GM04504 (cell line): ENCODE data around the gene LGMN.

ENCODE experiments used
- DNase-seq: peaks from one replicate; pipeline ENCODE4 v3.0.0-alpha.2; 2012; ENCODE audit warnings: low read depth

The LGMN gene

GRCh38 chr14:92675976-92676375 lies 72.5 kb downstream of the LGMN start:
- DNase-seq, result no peak

- no peak for DNase-seq
Observed at GRCh38 chr14:92675421-92675820, 73.0 kb downstream of the LGMN start.

- DNase-seq, result no peak
Observed at GRCh38 chr14:92673601-92674150, 74.8 kb downstream of the LGMN start.

GRCh38 chr14:92670643-92671366 lies 77.6 kb downstream of the LGMN start:
- DNase-seq, result no peak

- peak; percentile 92 for DNase-seq
Observed at GRCh38 chr14:92670160-92670559, 78.3 kb downstream of the LGMN start.

DNA sequence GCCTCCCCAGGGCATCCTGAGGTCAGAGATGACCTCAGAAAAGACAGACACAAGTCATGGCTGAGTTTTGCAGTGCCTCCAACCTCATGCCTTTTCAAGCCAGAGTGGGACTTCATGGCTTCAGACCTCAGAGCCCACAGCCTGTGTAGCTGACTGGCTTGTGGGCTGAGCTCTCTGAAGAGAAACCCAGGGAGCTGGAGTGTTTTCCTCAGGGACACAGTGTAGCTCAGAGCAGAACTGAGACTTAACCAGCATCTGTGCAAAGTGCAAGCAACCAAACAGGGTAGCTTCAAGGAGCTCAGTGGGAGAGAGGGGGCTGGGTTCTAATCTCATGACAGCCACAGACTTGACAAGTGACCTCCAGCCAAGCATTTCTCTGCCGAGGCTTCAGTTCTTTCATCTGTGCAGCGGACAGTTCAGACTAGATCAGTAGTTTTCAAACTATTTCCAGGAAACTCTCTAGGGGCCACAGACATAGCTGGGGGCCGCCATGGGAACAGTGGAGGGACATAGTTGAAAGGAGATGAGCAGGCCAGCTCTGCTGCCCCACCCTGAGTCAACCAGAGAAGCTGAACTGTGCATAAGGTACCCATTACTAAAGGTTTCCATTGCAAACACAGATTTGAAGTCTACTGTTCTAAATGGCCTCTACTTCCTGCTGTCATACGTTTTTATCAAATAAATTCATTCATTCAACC lies 80.0 kb downstream of the LGMN start:
- DNase-seq, result no peak

- DNase-seq, result no peak
Observed at GRCh38 chr14:92666251-92666650, 82.2 kb downstream of the LGMN start.

DNA sequence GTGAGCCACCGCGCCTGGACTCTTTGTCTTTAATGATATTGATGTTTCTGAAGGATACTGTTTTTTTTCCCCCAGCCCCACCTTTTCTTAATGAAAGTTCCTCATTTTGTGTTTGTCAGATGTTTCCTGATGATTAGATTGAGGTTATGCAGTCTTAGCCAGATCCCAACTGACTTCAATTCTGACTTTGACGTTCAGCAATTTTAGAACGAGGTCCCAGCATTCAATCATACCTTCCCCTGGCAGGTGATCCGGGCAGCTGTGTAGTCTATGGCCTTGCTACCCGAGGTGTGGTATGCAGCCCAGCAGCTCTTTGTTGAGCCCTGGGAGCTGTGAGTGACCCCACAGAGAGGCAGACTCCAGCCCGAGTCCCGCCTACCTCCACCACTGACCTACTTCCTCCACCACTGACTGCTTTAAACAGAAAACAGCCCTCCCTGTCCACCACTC lies 82.7 kb downstream of the LGMN start:
- DNase-seq, result no peak

DNA sequence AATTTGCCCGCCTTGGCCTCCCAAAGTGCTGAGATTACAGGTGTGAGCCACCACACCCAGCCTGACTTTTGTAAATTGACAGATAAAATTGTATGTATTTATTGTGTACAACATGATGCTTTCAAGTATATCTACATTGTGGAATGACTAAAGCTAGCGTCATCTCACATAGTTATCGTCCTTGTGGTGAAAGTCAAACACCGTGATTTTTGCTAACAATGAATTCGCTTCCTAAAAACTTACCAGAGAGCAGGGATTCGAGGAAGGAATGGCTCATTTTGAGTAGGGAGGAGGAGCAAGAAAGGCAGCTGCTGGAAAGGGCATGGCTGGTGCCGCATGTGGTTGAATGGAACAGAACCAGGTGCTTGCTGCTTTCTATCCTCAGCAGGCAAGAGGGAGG lies 85.4 kb downstream of the LGMN start:
- DNase-seq, result no peak

DNA sequence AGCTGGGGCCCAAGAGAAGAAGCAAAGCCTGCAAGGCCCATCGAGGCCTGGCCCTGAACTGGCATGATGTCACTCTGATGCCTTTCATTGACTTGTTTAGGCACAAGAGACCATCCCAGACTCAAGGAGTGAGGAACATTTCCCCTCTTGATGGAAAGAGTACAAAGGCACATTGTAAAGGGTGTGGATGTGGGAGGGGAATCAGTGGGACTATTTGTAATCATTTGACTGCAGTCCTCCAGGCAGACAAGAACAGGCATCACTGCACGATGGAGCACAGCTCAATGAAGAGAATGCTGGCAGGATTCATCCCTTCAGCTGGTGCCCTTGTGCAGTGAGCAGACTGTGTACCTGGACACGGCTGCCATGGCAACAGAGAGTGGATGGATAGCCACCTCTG lies 87.9 kb downstream of the LGMN start:
- DNase-seq, result no peak

DNA sequence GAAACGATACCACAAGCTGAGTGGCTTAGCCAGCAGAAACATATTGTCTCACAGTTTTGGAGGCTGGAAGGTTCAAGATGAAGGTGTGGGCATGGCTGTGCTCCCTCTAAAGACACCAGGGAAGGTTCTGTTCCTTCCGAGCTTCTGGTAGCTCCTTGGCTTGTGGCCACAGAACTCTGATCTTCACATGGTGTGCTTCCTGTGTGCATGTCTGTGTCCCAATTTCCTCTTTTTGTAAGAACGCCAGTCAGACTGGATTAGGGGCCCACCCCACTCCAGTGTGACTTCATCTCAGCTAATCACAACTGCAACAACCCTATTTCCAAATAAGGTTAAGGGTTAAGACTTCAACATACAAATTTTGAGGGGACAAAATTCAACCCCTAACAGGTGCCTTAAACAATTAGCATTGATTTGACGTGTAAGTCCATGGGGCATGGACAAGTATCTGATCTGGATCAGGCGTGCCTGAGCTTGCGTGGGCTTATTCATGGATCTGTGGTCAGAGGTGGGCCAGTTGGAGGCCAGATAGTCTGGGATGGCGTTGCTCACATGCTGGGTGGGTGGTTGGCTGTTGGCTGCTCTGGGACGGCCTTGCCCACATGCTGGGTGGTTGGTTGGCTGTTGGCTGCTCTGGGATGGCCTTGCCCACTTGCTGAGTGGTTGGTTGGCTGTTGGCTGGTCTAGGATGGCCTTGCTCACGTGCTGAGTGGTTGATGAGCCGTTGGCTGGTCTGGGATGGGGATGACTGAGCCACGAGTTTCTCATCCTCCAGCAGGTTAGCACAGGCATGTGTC lies 88.5 kb downstream of the LGMN start:
- DNase-seq, result no peak

DNA sequence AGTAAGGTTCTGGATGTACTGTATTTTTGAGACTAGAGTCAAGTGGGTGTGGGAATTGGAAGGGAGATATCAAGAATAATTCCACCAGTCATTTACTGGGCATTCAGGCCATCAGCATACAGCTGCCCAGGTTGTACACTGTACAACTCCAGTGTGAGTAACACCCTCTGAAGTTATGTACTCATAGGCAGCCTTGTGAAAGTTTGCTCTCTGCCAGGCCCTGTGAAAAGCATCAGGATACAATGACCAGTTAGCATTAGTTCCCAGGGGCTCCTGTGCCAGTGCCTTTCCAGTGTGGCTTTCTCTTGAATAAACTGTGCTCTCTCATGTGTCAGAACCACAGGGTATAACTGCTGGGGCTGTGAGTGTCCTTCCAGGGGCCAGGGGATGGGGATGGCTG lies 89.7 kb downstream of the LGMN start:
- no peak for DNase-seq

GRCh38 chr14:92658160-92658559 lies 90.3 kb downstream of the LGMN start:
- no peak for DNase-seq

DNA sequence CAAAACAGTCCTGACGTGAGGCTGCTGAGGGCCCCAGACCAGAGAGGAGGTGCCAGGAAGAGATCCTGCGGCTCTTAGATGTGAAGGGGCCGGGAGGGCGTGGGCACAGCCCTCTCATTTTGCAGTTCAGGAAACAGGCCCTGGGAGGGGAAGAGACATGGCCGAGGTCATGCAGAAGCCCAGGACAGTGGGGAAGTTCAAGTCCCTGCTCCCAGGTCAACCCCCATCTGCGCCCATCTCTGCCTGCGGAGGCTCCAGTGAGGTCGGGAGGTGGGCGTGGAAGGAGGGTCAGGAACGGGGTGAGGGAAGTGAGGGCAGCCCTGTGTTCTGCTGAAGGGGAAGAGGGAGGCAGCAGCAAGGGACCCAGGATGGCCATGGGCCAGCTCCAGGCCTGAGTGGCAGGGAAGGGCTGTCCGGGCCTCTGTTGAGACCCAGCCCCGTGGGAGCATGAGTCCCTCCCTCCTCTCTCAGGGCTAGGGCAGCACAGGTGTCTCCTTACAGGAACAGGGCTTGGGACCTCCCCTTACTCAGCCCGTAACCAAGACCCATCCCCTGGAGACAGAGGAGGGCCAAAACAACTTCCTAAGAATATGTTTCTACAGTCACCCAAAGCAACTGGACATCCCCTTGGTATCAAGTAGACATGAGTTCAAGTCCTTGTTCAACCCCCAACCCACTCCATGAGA lies 90.8 kb downstream of the LGMN start:
- no peak for DNase-seq

GRCh38 chr14:92656306-92657081 lies 91.9 kb downstream of the LGMN start:
- no peak for DNase-seq

GRCh38 chr14:92655419-92656201 lies 92.8 kb downstream of the LGMN start:
- DNase-seq, result no peak

DNA sequence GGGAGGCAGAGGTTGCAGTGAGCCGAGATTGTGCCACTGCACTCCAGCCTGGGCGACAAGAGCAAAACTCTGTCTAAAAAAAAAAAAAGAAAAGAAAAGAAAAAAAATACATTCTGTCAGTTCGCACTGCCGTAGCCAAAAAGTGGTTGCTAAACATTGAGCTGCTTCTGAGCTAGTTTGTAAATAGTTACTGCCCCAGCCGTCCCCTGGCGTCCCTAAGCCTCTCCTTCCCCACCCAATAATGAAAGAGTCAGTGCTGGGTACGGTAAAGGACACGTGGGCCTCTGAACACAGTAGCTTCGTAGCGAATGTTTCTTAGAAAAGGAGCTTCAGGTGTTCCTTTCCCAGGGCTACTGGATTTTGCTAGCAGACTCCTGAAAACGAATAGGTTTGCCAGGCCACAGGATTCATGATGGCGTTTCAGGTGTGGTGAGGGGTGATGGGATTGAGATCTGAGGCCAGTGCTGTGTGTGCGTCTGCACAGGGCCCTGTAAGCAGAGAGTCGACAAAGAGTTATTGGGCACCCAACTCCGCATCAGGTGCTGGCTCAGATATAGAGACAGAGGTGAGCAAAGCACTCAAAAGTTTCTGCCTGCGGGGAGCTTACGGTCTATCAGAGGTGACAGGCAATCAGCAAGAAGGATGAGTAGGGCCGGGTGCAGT lies 94.1 kb downstream of the LGMN start:
- DNase-seq, result no peak
